Subcutaneous adipose tissue (tissue), 4 donors: Measurements from ENCODE around the gene NPAS3. TPM values are rescaled to one million over a fixed set of nuclear protein-coding genes. Genes with fewer than 3 reads are reported as not detected.

ENCODE experiments used
- total RNA-seq, 4 donors: library from RNA; depleted of rRNA; stranded (reverse); fragments of >200 nt; gene quantifications; one replicate each; pipeline ENCODE4 v1.1.0, GENCODE V29; 2016
- TF ChIP-seq, protein P1 (sequence below): fragments of 450-650 bp; IDR thresholded peaks from one replicate; pipeline ENCODE4 v1.5.1; 2016; ENCODE audit warnings: low read depth, mild to moderate bottlenecking, control low read depth, antibody characterized with exemption, moderate library complexity

Gene NPAS3
- total RNA-seq, 4 donors from 2014 or later = 0.51 to 1.3 (median 1.0) TPM

DNA sequence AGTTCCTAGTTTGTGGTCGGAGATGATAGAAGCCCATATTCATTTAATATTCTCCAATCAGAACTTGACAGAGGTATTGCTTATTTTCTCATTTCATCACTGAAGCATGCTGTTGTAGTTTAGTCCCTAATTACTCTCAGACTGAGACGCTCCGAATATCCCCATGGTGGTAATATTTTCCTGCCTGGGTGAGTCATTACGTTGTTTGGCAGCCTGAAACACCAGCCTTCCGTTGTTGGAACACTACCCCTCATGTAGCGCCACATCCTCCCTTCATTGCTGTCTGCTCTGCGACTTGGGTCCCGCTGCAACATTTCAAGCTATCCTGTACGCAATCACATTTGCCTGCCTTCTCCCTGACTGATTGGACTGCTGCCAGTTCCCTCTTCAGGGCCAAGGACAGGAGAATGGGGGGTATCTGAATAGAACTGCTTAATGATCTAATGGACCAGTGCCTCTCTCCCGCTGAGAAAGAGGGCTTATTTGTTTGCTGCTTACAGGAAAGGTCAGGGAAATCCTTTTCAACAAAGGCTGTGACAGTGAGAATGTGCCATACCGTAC is 369.1 kb downstream of the NPAS3 start:
- TF ChIP-seq, protein P1, sequence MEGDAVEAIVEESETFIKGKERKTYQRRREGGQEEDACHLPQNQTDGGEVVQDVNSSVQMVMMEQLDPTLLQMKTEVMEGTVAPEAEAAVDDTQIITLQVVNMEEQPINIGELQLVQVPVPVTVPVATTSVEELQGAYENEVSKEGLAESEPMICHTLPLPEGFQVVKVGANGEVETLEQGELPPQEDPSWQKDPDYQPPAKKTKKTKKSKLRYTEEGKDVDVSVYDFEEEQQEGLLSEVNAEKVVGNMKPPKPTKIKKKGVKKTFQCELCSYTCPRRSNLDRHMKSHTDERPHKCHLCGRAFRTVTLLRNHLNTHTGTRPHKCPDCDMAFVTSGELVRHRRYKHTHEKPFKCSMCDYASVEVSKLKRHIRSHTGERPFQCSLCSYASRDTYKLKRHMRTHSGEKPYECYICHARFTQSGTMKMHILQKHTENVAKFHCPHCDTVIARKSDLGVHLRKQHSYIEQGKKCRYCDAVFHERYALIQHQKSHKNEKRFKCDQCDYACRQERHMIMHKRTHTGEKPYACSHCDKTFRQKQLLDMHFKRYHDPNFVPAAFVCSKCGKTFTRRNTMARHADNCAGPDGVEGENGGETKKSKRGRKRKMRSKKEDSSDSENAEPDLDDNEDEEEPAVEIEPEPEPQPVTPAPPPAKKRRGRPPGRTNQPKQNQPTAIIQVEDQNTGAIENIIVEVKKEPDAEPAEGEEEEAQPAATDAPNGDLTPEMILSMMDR = no peak

DNA sequence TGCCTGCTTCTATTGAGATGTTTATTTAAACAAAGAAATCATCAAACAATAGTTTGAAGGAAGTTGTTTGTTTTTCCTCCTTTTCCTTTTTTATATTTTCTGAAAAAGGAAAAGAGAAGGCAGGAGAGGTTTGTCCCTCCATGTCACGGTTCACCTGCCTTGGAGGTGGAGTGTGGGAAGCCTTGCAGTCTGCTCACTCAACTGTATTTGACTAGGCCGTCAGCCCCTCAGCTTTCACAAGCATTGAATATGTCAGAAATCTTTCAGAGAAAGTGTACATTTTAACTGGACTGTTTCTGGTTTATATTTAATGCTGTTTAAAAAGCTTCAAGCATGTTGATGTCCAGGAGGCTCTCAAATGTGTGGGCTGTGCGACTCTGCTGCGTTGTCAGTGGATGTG is 370.4 kb downstream of the NPAS3 start:
- TF ChIP-seq, protein P1 = no peak

DNA sequence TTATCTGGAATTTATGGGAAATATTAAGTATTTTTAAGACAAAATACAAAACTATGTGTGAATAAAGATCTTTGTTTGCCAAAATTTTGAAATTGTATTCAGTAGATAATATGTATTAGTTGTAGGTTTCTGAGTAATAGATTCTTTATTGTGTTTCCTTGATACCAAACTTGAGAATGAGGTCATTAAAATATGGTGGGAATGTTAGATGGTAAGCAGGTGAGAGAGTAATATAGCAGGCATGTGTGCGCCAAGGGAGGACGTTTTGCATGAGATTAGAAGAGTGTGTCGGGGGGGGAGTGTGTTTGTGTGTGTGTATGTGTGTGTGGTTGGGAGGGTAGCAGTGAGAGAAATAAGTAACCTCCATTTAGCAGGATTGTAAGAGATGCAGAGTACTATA is 376.5 kb downstream of the NPAS3 start:
- TF ChIP-seq, protein P1 = no peak

DNA sequence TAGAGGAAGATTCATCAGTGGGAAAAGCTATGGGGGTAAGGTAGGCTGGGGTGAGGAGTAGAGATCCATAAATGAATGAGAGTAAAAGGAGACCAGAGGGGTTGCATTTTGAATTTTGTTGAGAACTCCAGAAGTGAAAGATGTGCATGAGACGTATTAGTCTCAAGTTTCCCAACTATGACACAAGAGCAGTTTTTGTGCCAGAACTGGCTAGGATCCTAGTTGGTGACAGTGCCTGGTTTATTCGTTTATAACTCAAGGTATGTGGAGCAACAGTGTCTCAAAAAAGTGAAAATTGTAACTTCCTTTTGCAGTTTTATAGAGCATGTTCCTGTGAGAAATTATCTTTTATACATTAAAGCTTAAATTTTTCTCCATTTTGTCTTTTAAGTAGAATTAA is 377.0 kb downstream of the NPAS3 start:
- TF ChIP-seq, protein P1 = no peak

DNA sequence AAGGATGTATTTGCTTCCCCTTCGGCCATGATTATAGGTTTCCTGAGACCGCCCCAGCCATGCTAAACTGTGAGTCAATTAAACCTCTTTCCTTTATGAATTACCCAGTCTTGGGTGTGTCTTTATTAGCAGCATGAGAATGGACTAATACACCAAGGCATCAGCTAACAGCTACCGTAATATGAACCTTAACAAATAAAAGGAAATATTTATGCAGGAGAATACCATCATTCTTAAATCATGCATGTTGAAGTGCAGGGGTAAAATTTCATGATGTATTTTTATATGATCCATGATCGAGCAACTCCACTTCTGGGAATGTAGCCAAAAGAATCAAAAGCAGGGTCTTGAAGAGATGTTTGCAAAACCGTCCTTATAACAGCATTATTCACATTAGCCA is 379.0 kb downstream of the NPAS3 start:
- TF ChIP-seq, protein P1 = no peak

DNA sequence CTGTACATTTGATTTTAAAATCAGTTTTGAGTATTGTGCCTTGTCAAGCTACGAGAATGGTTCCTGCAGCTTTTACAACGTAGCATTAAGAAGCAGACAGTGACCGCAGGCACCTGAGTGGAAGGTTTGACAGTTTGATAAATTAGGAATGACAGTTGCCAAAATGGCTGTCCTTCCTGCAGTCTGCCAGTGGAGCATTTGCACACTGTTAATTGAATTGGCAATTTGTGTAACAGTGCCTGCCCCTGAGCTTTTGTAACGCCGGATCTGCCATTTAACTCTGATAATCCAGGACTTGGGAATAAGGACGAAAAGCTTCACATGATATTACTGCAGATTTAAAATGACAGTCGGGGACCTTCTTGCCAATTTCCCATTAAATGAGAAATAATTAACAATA is 385.3 kb downstream of the NPAS3 start:
- TF ChIP-seq, protein P1 = no peak

DNA sequence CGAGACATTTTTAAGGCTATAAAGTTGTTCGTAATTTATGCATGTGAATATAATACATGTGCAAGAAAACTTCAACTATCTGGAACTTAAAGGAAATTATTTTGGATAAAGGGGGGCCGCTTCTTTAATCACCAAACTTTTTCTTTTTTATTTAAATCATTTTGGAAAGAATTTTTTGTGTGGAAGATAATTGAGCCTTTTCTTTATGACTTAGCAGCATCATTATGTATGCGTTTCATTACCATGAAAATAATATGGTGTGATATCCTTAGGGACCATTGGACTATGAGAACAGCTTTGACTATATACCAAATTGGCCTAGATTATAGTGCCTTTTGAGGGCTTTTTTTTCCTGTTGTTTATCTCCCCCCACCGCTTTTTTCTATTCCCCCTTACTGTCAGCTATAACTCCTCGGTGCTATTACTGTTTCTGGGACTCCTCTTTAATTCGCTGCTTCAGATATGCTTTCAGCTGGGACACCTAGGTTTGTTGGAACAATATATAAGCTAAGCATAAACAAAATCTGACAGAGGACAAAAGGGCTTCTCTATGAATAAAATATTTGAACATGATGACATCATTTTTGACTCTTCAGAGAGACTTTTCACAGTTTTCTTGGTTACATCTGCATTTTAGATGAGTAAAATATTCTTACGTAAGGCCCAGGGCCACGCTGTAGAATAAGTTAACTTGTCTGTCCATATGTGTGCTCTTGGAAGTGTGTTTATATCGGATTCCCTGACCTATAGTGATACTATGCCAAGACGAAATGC is 392.7 kb downstream of the NPAS3 start:
- TF ChIP-seq, protein P1 = no peak
